ENCODE data around the gene SAMD4A. TPM values are rescaled to one million over a fixed set of nuclear protein-coding genes. Genes with fewer than 3 reads are reported as not detected.

The SAMD4A gene
- total and polyA plus RNA-seq, 2 of the 4 experiments (the other 2 are of a cell fraction): 22.9 to 38.2 TPM

DNA sequence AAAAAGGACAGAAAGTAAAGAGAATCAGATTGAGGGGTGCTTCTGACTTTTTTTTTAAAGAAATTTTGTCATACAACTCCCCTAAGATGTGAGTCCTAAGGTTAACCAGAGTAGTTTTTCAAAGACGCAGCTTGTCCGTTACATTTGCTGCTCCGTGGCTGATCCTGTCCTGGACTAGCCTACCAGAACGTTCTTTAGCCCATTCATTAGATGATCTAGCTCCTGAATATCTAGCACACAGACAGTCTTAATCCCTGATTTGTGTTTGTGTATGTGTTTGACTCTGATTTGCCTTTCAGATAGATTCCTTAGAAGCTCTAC is 60.3 kb downstream of the SAMD4A start:
- Histone ChIP-seq H2BK120ac (ENCODE audit: low read depth, low read length) (peak overlapping the region; percentile 85), H4K20me1 (ENCODE audit: insufficient read depth, low read length) (peaks cover 34% of the 10 kb centered on the region), H3K4me3 (ENCODE audit: insufficient read depth, low read depth, low read length) (no peak overlapping the region), H4K8ac (ENCODE audit: low read depth in 2 of 2, low read length in 2 of 2) (peak overlapping the region; percentile 15 to 76; a peak in 3 of 4 replicates), H4K91ac (ENCODE audit: insufficient read depth, low read depth, low read length) (peak overlapping the region; percentile 47), H3K18ac (ENCODE audit: low read depth, low read length) (peak overlapping the region; percentile 95), H3K4me2 (ENCODE audit: low read depth, low read length) (peak overlapping the region; percentile 97), H3K27me3 (ENCODE audit: control insufficient read depth, insufficient read depth, low read length) (no peaks in the 10 kb centered on the region), H3K9ac (ENCODE audit: low read depth, low read length) (peak overlapping the region; percentile 88), H2AK9ac (replicated peaks; ENCODE audit: low read depth, low read length, poor library complexity) (no peak overlapping the region), H3K27ac (ENCODE audit: insufficient read depth, low read length) (peak overlapping the region; percentile 97), H2AFZ (replicated peaks; ENCODE audit: low read length, poor library complexity) (no peak overlapping the region), H3K4ac (ENCODE audit: low read depth, low read length) (peak overlapping the region; percentile 82), H3K36me3 (ENCODE audit: control insufficient read depth, insufficient read depth, low read length) (no peaks in the 10 kb centered on the region; the same call in 1 of the 2 replicates), H3K79me1 (ENCODE audit: low read depth in 1 of 2, low read length in 2 of 2) (peaks cover 34 to 90% of the 10 kb centered on the region in 2 experiments), H3K14ac (replicated peaks; ENCODE audit: low read depth, low read length) (peak overlapping the region; percentile 95), H4K5ac (ENCODE audit: low read depth, low read length) (peak overlapping the region; percentile 79), H2AK5ac (ENCODE audit: low read depth, low read length) (peak overlapping the region; percentile 16), H3K23ac (ENCODE audit: low read depth, low read length) (peak overlapping the region; percentile 75), H2BK5ac (ENCODE audit: low read depth, low read length, poor library complexity, severe bottlenecking) (peak overlapping the region; percentile 92), H3K9me1 (ENCODE audit: insufficient read depth, low read length) (peaks cover 34% of the 10 kb centered on the region), H3K56ac (ENCODE audit: extremely low read depth, insufficient read depth, low read length) (peak overlapping the region; percentile 2; the same call in 1 of the 2 replicates), H2BK20ac (ENCODE audit: low read depth, low read length) (peak overlapping the region; percentile 77), H3K4me1 (ENCODE audit: control insufficient read depth, insufficient read depth, low read length) (peaks cover 30% of the 10 kb centered on the region), H3K9me3 (ENCODE audit: control insufficient read depth, insufficient read depth, low read length) (no peaks in the 10 kb centered on the region), H2BK15ac (ENCODE audit: low read depth, low read length) (peak overlapping the region; percentile 93)
- no CpG with 5 or more reads among the region's 4 CpGs for WGBS, 2 experiments (ENCODE audit: extremely low coverage in 2 of 2, insufficient read length in 1 of 2)
- intact Hi-C loops (cut with micrococcal nuclease): loop anchor here (5.0 kb wide), 2 partner anchors 60 to 145 kb away; partner anchors contain the start of gene SAMD4A
- no peak for DNase-seq
- dilution Hi-C loops (cut with HindIII; ENCODE audit: low sequenced_read_pairs, unreplicated experiment): no loop called here
- ATAC-seq (ENCODE audit: low read depth): peak; percentile 5; the same call in 1 of the 2 replicates
- TF ChIP-seq MAFK (IDR thresholded peaks at IDR 0.05; ENCODE audit: low read depth, low read length) (no peak), FOS (IDR thresholded peaks at IDR 0.05; ENCODE audit: low read depth, low read length) (no peak), RCOR1 (IDR thresholded peaks at IDR 0.05; ENCODE audit: insufficient replicate concordance, low read length) (no peak), RFX5 (IDR thresholded peaks at IDR 0.05; ENCODE audit: low read depth, low read length) (no peak), BHLHE40 (IDR thresholded peaks at IDR 0.05; ENCODE audit: low read depth, low read length) (no peak), RAD21 (IDR thresholded peaks at IDR 0.05; ENCODE audit: low read length) (no peak), POLR2A (IDR thresholded peaks at IDR 0.05; ENCODE audit: low read depth, low read length) (no peak), MXI1 (IDR thresholded peaks at IDR 0.05; ENCODE audit: borderline replicate concordance, low read depth, low read length) (no peak), CHD1 (IDR thresholded peaks at IDR 0.05; ENCODE audit: low read depth, low read length) (no peak)
- TF ChIP-seq, protein P1, sequence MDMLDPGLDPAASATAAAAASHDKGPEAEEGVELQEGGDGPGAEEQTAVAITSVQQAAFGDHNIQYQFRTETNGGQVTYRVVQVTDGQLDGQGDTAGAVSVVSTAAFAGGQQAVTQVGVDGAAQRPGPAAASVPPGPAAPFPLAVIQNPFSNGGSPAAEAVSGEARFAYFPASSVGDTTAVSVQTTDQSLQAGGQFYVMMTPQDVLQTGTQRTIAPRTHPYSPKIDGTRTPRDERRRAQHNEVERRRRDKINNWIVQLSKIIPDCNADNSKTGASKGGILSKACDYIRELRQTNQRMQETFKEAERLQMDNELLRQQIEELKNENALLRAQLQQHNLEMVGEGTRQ (IDR thresholded peaks at IDR 0.05; ENCODE audit: low read depth, low read length): no peak
- TF ChIP-seq, protein P2, sequence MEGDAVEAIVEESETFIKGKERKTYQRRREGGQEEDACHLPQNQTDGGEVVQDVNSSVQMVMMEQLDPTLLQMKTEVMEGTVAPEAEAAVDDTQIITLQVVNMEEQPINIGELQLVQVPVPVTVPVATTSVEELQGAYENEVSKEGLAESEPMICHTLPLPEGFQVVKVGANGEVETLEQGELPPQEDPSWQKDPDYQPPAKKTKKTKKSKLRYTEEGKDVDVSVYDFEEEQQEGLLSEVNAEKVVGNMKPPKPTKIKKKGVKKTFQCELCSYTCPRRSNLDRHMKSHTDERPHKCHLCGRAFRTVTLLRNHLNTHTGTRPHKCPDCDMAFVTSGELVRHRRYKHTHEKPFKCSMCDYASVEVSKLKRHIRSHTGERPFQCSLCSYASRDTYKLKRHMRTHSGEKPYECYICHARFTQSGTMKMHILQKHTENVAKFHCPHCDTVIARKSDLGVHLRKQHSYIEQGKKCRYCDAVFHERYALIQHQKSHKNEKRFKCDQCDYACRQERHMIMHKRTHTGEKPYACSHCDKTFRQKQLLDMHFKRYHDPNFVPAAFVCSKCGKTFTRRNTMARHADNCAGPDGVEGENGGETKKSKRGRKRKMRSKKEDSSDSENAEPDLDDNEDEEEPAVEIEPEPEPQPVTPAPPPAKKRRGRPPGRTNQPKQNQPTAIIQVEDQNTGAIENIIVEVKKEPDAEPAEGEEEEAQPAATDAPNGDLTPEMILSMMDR (conservative IDR thresholded peaks at IDR 0.05; ENCODE audit: low read depth, low read length): no peak
- no TSS peak for BruUV-seq (replicated peaks)
- in situ Hi-C loops (cut with MboI; ENCODE audit: low sequenced_read_pairs): no loop called here
- ChIA-PET CTCF (interaction anchor here (1.3 kb wide), 1 partner anchor 13 kb away, joined by 3 read pairs; no protein-coding TSS in a partner anchor), POLR2A (ENCODE audit: unreplicated experiment) (no interaction called here)
